H1 (cell line): ENCODE measurements around the gene RPRML. TPM values are rescaled to one million over a fixed set of nuclear protein-coding genes. Genes with fewer than 3 reads are reported as not detected.

ENCODE experiments used
- CTCF ChIA-PET: fragments of 300-600 bp; sonication (Branson Sonifier 250); formaldehyde crosslinking; loops from one replicate; lab custom pipeline; 2021; ENCODE audit not compliant: partially characterized antibody; lab: Charles Lee
- POLR2A ChIA-PET: fragments of 300-600 bp; sonication (Branson Sonifier 250); formaldehyde crosslinking; loops from one replicate; lab custom pipeline; 2021; ENCODE audit warnings: inconsistent platforms; ENCODE audit not compliant: partially characterized antibody; lab: Charles Lee
- DNase-seq, 2 experiments: peaks; one replicate each; pipeline versions ENCODE4 v3.0.0 to v3.0.0-alpha.2; 2010 to 2022; ENCODE audit warnings: low spot score in 2 of 2, low read depth in 1 of 2, mixed read lengths in 1 of 2
- FAIRE-seq: peaks from 2 replicates; lab custom pipeline; 2011; peaks lifted over from hg19 to GRCh38; lab: Jason Lieb, UNC
- H2AFZ ChIP-seq: 2 replicates; pipeline ENCODE4 v1.8.1; 2012; ENCODE audit warnings: low read length, inconsistent platforms
- H2AK5ac ChIP-seq: 2 replicates; pipeline ENCODE4 v1.6.1; 2013; ENCODE audit warnings: low read depth, low read length
- H2BK120ac ChIP-seq: replicated peaks from 2 replicates; pipeline ENCODE3; 2013; ENCODE audit warnings: low read depth, low read length, inconsistent platforms
- H2BK12ac ChIP-seq: 2 replicates; pipeline ENCODE4 v1.6.1; 2013; ENCODE audit warnings: low read depth, low read length
- H2BK15ac ChIP-seq: 2 replicates; pipeline ENCODE4 v1.6.1; 2013; ENCODE audit warnings: low read length
- H2BK20ac ChIP-seq: 2 replicates; pipeline ENCODE4 v1.6.1; 2013; ENCODE audit warnings: low read length
- H2BK5ac ChIP-seq: 2 replicates; pipeline ENCODE4 v1.6.1; 2013; ENCODE audit warnings: low read depth, low read length
- H3K14ac ChIP-seq: 2 replicates; pipeline ENCODE4 v1.6.1; 2013; ENCODE audit warnings: inconsistent platforms; ENCODE audit not compliant: insufficient read length
- H3K18ac ChIP-seq: 2 replicates; pipeline ENCODE4 v1.6.1; 2013; ENCODE audit warnings: low read length; ENCODE audit errors: extremely low read depth
- H3K23ac ChIP-seq: 2 replicates; pipeline ENCODE4 v1.6.1; 2013; ENCODE audit warnings: inconsistent platforms; ENCODE audit not compliant: insufficient read length
- H3K23me2 ChIP-seq: 2 replicates; pipeline ENCODE4 v1.6.1; 2013; ENCODE audit warnings: low read depth, low read length
- H3K27ac ChIP-seq: 2 replicates; pipeline ENCODE4 v1.6.1; 2011; ENCODE audit warnings: low read depth, low read length, inconsistent platforms
- H3K27me3 ChIP-seq, 4 experiments: replicated peaks in 1 of 4; 1 replicate in 1 of 4; 2 replicates in 3 of 4; pipeline versions ENCODE4 v1.6.1 to v1.8.1; 2011 to 2013; ENCODE audit warnings: low read length in 3 of 4, mild to moderate bottlenecking in 3 of 4, inconsistent platforms in 2 of 4, mixed read lengths in 2 of 4, moderate library complexity in 1 of 4; ENCODE audit not compliant: control insufficient read depth in 3 of 4, insufficient read depth in 3 of 4; ENCODE audit errors: extremely low read depth in 1 of 4
- H3K36me3 ChIP-seq, 4 experiments: 2 replicates each; pipeline versions ENCODE4 v1.6.1 to v1.8.1; 2011 to 2013; ENCODE audit warnings: mild to moderate bottlenecking in 4 of 4, low read length in 3 of 4, moderate library complexity in 2 of 4, control low read depth in 1 of 4, inconsistent platforms in 1 of 4; ENCODE audit not compliant: insufficient read depth in 4 of 4, control insufficient read depth in 2 of 4
- H3K4ac ChIP-seq: replicated peaks from 2 replicates; pipeline ENCODE3; 2013; ENCODE audit warnings: low read length, low read depth, mixed read lengths, inconsistent platforms; ENCODE audit not compliant: insufficient read length
- H3K4me1 ChIP-seq, 4 experiments: replicated peaks in 1 of 4; 1 replicate in 1 of 4; 2 replicates in 3 of 4; pipeline versions ENCODE4 v1.6.1 to v1.8.1; 2011 to 2013; ENCODE audit warnings: low read length in 3 of 4, inconsistent platforms in 2 of 4, mixed read lengths in 1 of 4; ENCODE audit not compliant: insufficient read depth in 4 of 4, control insufficient read depth in 3 of 4
- H3K4me2 ChIP-seq, 2 experiments: 2 replicates each; pipeline versions ENCODE4 v1.6.1 to v1.8.1; 2011 to 2013; ENCODE audit warnings: low read depth in 2 of 2, low read length in 2 of 2, control low read depth in 1 of 2, inconsistent platforms in 1 of 2, mild to moderate bottlenecking in 1 of 2; ENCODE audit not compliant: insufficient read depth in 1 of 2
- H3K4me3 ChIP-seq, 4 experiments: fragments of 200-600, 300-600 bp in 1 of 4; sonication (generic), shearing (Covaris generic), sonication (Bioruptor Twin) in 1 of 4; 2 replicates each; pipeline versions ENCODE4 v1.5.1 to v1.8.1; 2011 to 2016; ENCODE audit warnings: low read length in 4 of 4, low read depth in 3 of 4, control low read depth in 2 of 4, inconsistent platforms in 2 of 4, mild to moderate bottlenecking in 2 of 4, mixed read lengths in 1 of 4, moderate library complexity in 1 of 4; ENCODE audit not compliant: insufficient read depth in 2 of 4; ENCODE audit errors: extremely low read depth in 1 of 4
- H3K56ac ChIP-seq: replicated peaks from 2 replicates; pipeline ENCODE3; 2013; ENCODE audit warnings: low read depth, mild to moderate bottlenecking, mixed read lengths, low read length, inconsistent platforms; ENCODE audit not compliant: insufficient read length
- H3K79me1 ChIP-seq: 2 replicates; pipeline ENCODE4 v1.6.1; 2013; ENCODE audit warnings: low read depth, low read length, control low read depth
- H3K79me2 ChIP-seq, 2 experiments: 2 replicates each; pipeline versions ENCODE4 v1.6.1 to v1.8.1; 2012 to 2013; ENCODE audit warnings: low read length in 2 of 2, mild to moderate bottlenecking in 2 of 2, inconsistent platforms in 1 of 2; ENCODE audit not compliant: insufficient read depth in 2 of 2, control insufficient read depth in 1 of 2
- H3K9ac ChIP-seq, 4 experiments: replicated peaks in 1 of 4; 1 replicate in 1 of 4; 2 replicates in 3 of 4; pipeline versions ENCODE4 v1.6.1 to v1.8.1; 2011 to 2013; ENCODE audit warnings: low read depth in 3 of 4, low read length in 3 of 4, control low read depth in 2 of 4, mild to moderate bottlenecking in 2 of 4, moderate library complexity in 2 of 4, inconsistent platforms in 1 of 4; ENCODE audit errors: extremely low read depth in 1 of 4
- H3K9me3 ChIP-seq, 2 experiments: 2 replicates each; pipeline versions ENCODE4 v1.6.1 to v1.8.1; 2012 to 2013; ENCODE audit warnings: mild to moderate bottlenecking in 2 of 2, moderate library complexity in 2 of 2, control low read depth in 1 of 2, inconsistent platforms in 1 of 2, low read depth in 1 of 2, low read length in 1 of 2, mixed read lengths in 1 of 2; ENCODE audit not compliant: insufficient read depth in 2 of 2
- H4K20me1 ChIP-seq, 2 experiments: replicated peaks in 1 of 2; 2 replicates each; pipeline versions ENCODE3 to v1.8.1; 2011 to 2013; ENCODE audit warnings: inconsistent platforms in 2 of 2, low read length in 2 of 2, mild to moderate bottlenecking in 1 of 2; ENCODE audit not compliant: insufficient read depth in 2 of 2, control insufficient read depth in 1 of 2
- H4K5ac ChIP-seq: 2 replicates; pipeline ENCODE4 v1.6.1; 2013; ENCODE audit warnings: low read length, low read depth, mixed read lengths, inconsistent platforms; ENCODE audit not compliant: insufficient read length
- H4K8ac ChIP-seq: 2 replicates; pipeline ENCODE4 v1.8.0; 2013; ENCODE audit warnings: mild to moderate bottlenecking, moderate library complexity, low read length, inconsistent platforms; ENCODE audit not compliant: insufficient read depth; ENCODE audit errors: extremely low read depth
- H4K91ac ChIP-seq: replicated peaks from 2 replicates; pipeline ENCODE3; 2013; ENCODE audit warnings: low read length, mixed read lengths, inconsistent platforms; ENCODE audit not compliant: insufficient read length
- RAD21 ChIP-seq, 2 experiments: IDR thresholded peaks in 1 of 2; conservative IDR thresholded peaks in 1 of 2; 2 replicates each; pipeline ENCODE4 v1.6.1; 2011; ENCODE audit warnings: low read depth in 2 of 2, low read length in 2 of 2, improper control_type of control experiment in 1 of 2, inconsistent platforms in 1 of 2, mild to moderate bottlenecking in 1 of 2, moderate library complexity in 1 of 2
- WGBS, 2 experiments: shearing (Covaris generic) in 1 of 2; methylation state at CpG; one replicate each; pipeline versions ENCODE4 v1.1.6 to v1.1.7; 2013 to 2015; ENCODE audit warnings: low lambda C conversion rate in 2 of 2, mixed read lengths in 2 of 2, inconsistent platforms in 1 of 2, low coverage in 1 of 2, missing lambda C conversion rate in 1 of 2; ENCODE audit not compliant: insufficient replicate concordance in 2 of 2, insufficient coverage in 1 of 2, insufficient read length in 1 of 2; ENCODE audit errors: extremely low coverage in 1 of 2, missing lambda C conversion rate in 1 of 2; 5-methylcytosine and 5-hydroxymethylcytosine counted together
- polyA plus RNA-seq, 7 experiments: library from polyadenylated mRNA; depleted of rRNA in 3 of 7; stranded (reverse) in 5 of 7; unstranded in 2 of 7; fragments of >200 nt in 5 of 7; fragments of 200-250 nt in 2 of 7; gene quantifications; 1 replicate in 5 of 7; 2 replicates in 1 of 7; 4 replicates in 1 of 7; pipeline versions ENCODE4 v1.2.1 to v1.2.3, GENCODE V29; 2011 to 2013; ENCODE audit warnings: missing spikeins in 2 of 7, mixed read lengths in 2 of 7
- total RNA-seq: library from RNA; stranded (reverse); fragmentation: NEBNext Ultra II Directional; extraction: Animal tissue kit (Norgen Biotek cat#: 25700); gene quantifications from 2 replicates; pipeline ENCODE4 v1.2.1, GENCODE V29; 2021

The RPRML gene
- total and polyA plus RNA-seq, 2 of the 8 experiments (the other 6 are each of a cell fraction or from before 2014, with no cell fraction given): 3.5 to 5.5 TPM

GRCh38 chr17:46950997-46951621 lies 27.9 kb downstream of the RPRML start:
- H3K27ac ChIP-seq: no peak overlapping the region
- FAIRE-seq (no peak), DNase-seq (no peak)
- H3K18ac ChIP-seq: no peak overlapping the region; the same call in 1 of the 2 replicates
- H2AK5ac ChIP-seq: no peak overlapping the region
- H3K79me1 ChIP-seq: no peaks in the 10 kb centered on the region
- H2AFZ ChIP-seq: no peak overlapping the region
- H3K79me2 ChIP-seq: no peaks in the 10 kb centered on the region
- H4K20me1 ChIP-seq: peaks cover 0 to 12% of the 10 kb centered on the region in 2 experiments
- no peak overlapping the region for H3K9ac ChIP-seq
- no peak overlapping the region for H2BK15ac ChIP-seq
- H3K9me3 ChIP-seq: no peaks in the 10 kb centered on the region
- ChIA-PET POLR2A (interaction anchor here (0.6 to 2.4 kb wide), 4 partner anchors 8 to 54 kb away, joined by 3 to 6 read pairs (median 5); no protein-coding TSS in a partner anchor), CTCF (interaction anchor here (0.6 to 2.0 kb wide), 8 partner anchors 9 to 135 kb away, joined by 3 to 6 read pairs (median 3); partner anchors contain the start of gene RPRML)
- no peak overlapping the region for H2BK120ac ChIP-seq
- 85% methylated on average over 12 of the region's 16 CpGs; no CpG with 5 or more reads in 1 of the 2 experiments for WGBS, 2 experiments
- no peak overlapping the region for H2BK12ac ChIP-seq
- no peaks in the 10 kb centered on the region for H3K4me1 ChIP-seq
- H3K4ac ChIP-seq: no peak overlapping the region
- no peaks in the 10 kb centered on the region for H3K27me3 ChIP-seq
- H2BK5ac ChIP-seq: no peak overlapping the region
- H3K56ac ChIP-seq: no peak overlapping the region
- no peak overlapping the region for H4K91ac ChIP-seq
- H4K8ac ChIP-seq: no peak overlapping the region
- H3K23me2 ChIP-seq: no peaks in the 10 kb centered on the region
- no peak overlapping the region for H3K23ac ChIP-seq
- no peak overlapping the region for H4K5ac ChIP-seq
- peaks cover 0 to 3% (median 1%) of the 10 kb centered on the region in 4 experiments; a peak in 1 of 8 replicates for H3K36me3 ChIP-seq
- H3K4me3 ChIP-seq: no peak overlapping the region
- H3K14ac ChIP-seq: no peak overlapping the region
- H2BK20ac ChIP-seq: no peak overlapping the region
- no peak overlapping the region for H3K4me2 ChIP-seq
- TF ChIP-seq RAD21 (IDR thresholded peaks at IDR 0.05 in 1 of 2, conservative IDR thresholded peaks at IDR 0.05 in 1 of 2; ENCODE audit: low read depth in 2 of 2, low read length in 2 of 2): no peak
